GM12873 (cell line): ENCODE measurements around the gene OLAH.

Experiments used
- CTCF ChIP-seq: IDR thresholded peaks from 2 replicates; pipeline ENCODE4 v1.5.1; 2012; ENCODE audit warnings: low read depth, mild to moderate bottlenecking, moderate library complexity, low read length, control low read depth; ENCODE audit not compliant: insufficient read depth; ENCODE audit errors: missing control alignments

Gene OLAH

GRCh38 chr10:15106352-15107013 lies 62.7 kb downstream of the OLAH start:
- peak; percentile 91 for TF ChIP-seq CTCF

- no peak for TF ChIP-seq CTCF
Measured at GRCh38 chr10:15112657-15113056, 68.9 kb downstream of the OLAH start.

- TF ChIP-seq CTCF: no peak
Measured at GRCh38 chr10:15113766-15114165, 70.0 kb downstream of the OLAH start.

- no peak for TF ChIP-seq CTCF
Measured at GRCh38 chr10:15116225-15116624, 72.5 kb downstream of the OLAH start.

- no peak for TF ChIP-seq CTCF
Measured at GRCh38 chr10:15118615-15119014, 74.9 kb downstream of the OLAH start.

- no peak for TF ChIP-seq CTCF
Measured at GRCh38 chr10:15120523-15120922, 76.8 kb downstream of the OLAH start.

- TF ChIP-seq CTCF: no peak
Measured at GRCh38 chr10:15121707-15122106, 78.0 kb downstream of the OLAH start.
